Skeletal muscle satellite cell (primary cell): Measurements from ENCODE around the gene PTPRO. TPM values are rescaled to one million over a fixed set of nuclear protein-coding genes. Genes with fewer than 3 reads are reported as not detected.

Experiments used
- H3K27me3 ChIP-seq: 2 replicates; pipeline ENCODE4 v1.7.0; 2013; ENCODE audit warnings: low read length; ENCODE audit not compliant: control insufficient read depth, insufficient read depth
- H3K36me3 ChIP-seq: 2 replicates; pipeline ENCODE4 v1.7.0; 2013; ENCODE audit warnings: mild to moderate bottlenecking, control low read depth, low read length; ENCODE audit not compliant: insufficient read depth
- H3K4me1 ChIP-seq: 2 replicates; pipeline ENCODE4 v1.7.0; 2013; ENCODE audit warnings: low read length; ENCODE audit not compliant: control insufficient read depth, insufficient read depth
- H3K4me2 ChIP-seq: 2 replicates; pipeline ENCODE4 v1.7.0; 2013; ENCODE audit warnings: mild to moderate bottlenecking, low read length
- H3K4me3 ChIP-seq: 2 replicates; pipeline ENCODE4 v1.7.0; 2013; ENCODE audit warnings: low read length
- H3K9ac ChIP-seq: 2 replicates; pipeline ENCODE4 v1.7.0; 2013; ENCODE audit warnings: mild to moderate bottlenecking, low read depth, low read length, moderate library complexity
- H3K9me3 ChIP-seq: replicated peaks from 2 replicates; pipeline ENCODE4 v1.7.0; 2013; ENCODE audit warnings: mild to moderate bottlenecking, control low read depth, low read length
- total RNA-seq: library from RNA; depleted of rRNA; stranded (reverse); fragments of >200 nt; gene quantifications from 2 replicates; pipeline ENCODE4 v1.2.3, GENCODE V29; 2012; rRNA removed

PTPRO gene
- 0.76 and 1.1 TPM in 2 replicates for total RNA-seq

DNA sequence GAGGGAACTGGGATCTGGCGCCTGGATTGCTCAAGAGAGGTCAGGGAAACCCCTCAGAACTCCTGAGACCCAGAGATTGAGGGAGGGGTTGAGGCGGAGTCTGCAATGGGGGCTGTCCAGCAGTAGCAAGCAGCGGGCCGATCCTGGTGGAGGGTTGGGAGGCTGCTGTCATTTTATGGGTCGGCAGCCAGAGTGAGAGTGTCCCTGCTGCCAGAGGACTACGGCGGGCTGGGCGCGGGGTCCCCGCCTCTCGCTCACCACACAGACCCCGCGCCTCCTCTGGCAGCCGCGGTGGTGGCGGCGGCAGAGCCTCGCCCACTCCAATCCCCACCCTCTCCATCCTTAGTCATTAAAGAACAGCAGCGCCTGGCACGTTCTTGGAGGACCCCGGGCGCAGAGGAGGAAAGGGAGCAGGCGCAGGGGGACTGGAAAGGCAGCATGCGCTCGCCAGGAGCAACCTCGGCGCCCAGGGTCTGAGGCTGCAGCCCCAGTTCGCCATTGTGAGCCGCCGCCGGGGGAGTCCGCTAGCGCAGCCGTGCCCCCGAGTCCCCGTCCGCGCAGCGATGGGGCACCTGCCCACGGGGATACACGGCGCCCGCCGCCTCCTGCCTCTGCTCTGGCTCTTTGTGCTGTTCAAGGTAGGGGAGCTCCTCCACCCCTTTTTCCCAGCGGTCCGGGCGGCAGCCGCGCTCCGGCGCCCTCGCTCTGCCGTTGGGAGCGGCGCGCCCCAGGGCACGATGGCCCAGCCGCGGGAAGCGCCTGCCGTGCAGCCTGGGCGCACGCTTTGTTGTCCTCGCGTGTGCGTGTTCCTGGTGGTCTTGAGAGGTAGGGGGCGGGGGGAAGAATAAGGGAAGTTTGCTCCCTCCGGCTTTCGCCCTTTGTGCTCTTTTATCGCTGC, at the start of gene PTPRO:
TSS of gene PTPRO (plus strand) at position 345 of the 898 bp plus-strand sequence.
- H3K27me3 ChIP-seq, result no peaks in the 10 kb centered on the region
- H3K4me3 ChIP-seq, result peak within 1 kb of the TSS; percentile 81
- peak within 1 kb of the TSS; percentile 57 for H3K9ac ChIP-seq
- H3K9me3 ChIP-seq, result no peaks in the 10 kb centered on the region
- no peaks in the 10 kb centered on the region for H3K36me3 ChIP-seq
- H3K4me2 ChIP-seq, result peak within 1 kb of the TSS; percentile 96
- peaks cover 4% of the 10 kb centered on the region for H3K4me1 ChIP-seq

DNA sequence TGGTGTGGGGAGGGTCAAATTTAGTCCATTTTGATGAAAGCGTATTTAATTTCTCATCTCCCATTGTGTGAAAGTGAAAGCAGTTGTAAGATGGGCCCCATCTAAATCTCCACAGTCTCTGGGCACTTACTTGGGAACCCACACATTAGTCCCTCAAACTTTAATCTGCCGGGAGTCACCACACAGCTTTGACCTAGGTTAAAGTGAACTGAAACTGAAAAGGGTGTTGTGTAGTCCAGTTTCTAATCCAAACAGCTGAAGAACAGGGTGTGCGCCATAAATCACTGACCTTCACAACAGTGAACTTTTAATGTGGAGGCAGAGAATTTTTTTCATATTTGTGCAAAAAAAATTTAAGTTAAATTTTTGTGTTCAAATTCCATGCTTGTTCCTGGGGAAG, 48.4 kb upstream of the PTPRO start:
- H3K9ac ChIP-seq, result peak overlapping the region; percentile 80
- no peaks in the 10 kb centered on the region for H3K9me3 ChIP-seq
- peak overlapping the region; percentile 58 for H3K4me3 ChIP-seq
- H3K4me1 ChIP-seq, result peaks cover 57% of the 10 kb centered on the region
- H3K4me2 ChIP-seq, result peak overlapping the region; percentile 73
- no peaks in the 10 kb centered on the region for H3K36me3 ChIP-seq
- H3K27me3 ChIP-seq, result no peaks in the 10 kb centered on the region

DNA sequence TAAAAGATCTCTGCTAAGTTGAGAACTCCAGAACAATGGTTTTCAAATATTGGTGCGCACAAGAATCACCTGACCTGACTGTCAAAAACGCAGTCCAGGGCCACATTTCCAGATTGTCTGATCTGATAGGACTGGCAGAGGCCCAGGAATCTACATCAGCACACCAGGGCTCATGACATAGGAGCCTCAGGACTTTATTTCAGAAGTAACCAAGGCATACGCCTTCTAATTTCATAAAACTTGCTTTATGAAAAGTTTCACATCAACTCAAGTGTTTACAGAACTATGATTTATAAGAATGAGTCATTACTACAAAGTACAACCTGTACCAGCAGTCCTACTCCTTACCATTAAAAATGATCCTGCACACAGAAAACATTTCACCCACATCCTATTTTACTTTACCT, 47.7 kb upstream of the PTPRO start:
- Histone ChIP-seq H3K9ac (peak overlapping the region; percentile 80), H3K4me1 (peaks cover 59% of the 10 kb centered on the region), H3K4me2 (peak overlapping the region; percentile 73), H3K9me3 (no peaks in the 10 kb centered on the region), H3K4me3 (no peak overlapping the region), H3K27me3 (no peaks in the 10 kb centered on the region), H3K36me3 (no peaks in the 10 kb centered on the region)

DNA sequence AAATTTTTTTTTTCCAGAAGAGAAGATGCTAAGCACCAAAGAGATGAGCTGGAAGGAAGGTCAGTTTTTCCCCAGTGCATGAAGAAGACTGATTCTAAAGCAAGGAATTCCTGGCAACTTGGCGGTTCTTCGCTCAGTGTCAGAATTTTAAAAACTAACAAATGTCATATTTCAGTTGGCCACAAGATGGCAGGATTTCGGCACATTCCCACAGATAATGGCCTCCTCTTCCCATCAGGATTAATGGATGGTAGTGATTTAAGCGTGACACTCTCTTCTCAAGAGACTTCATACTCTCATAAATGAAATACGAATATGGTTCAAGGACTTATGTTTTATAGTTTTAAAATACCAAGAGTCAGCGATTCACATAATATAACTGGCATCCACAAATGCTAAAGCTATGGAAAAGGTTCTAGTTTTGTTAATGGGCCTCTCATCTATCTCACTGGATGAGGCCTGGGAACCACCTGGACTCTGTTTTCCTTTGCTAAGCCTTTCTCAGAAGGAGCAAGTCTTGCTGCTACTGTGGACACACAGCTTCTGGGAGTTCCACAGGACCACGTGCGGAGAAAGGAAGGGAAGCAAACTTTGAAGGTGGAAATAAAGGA, 46.1 kb upstream of the PTPRO start:
- Histone ChIP-seq H3K27me3 (no peaks in the 10 kb centered on the region), H3K4me1 (peaks cover 63% of the 10 kb centered on the region), H3K9ac (peak overlapping the region; percentile 80), H3K9me3 (no peaks in the 10 kb centered on the region), H3K4me2 (no peak overlapping the region), H3K36me3 (no peaks in the 10 kb centered on the region), H3K4me3 (no peak overlapping the region)

DNA sequence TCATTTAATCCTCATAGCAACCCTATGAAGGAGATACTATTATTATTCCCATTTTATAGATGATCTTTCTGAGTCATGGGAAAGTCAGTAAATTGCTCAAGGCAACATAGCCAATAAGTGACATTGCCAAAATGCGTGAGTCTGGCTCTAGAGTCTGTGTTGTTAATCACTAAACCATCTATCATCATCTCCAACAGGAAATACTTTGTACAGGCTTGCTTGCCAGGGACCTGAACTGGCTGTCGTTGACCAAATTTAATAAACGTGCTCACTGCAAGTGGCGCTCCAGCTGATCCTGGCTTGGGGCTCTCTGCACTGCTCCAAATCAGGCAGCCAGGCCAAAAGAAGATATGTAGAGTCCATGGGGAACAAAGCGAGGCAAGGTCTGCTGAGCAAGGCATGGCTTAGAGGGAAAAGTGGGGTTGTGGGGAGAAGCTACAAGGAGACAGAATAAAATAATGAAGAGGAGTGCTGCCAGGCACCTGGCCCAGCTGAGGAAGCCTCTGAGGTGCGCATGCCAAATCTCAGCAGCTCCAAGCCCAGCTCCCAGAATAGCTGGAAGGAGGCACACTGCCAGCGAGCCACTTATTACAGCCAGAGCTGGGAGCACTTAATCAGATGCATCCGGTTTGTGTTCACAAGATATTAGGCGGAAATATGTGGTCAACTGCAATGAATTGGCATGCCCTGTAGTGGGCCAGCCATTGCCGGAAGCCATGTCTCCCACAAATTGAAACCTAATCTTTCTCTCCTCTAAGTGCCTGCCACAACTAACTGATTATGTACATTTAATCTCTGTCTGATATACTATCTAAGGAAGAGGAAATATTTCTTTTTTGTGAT, 43.3 kb upstream of the PTPRO start:
- Histone ChIP-seq H3K27me3 (no peaks in the 10 kb centered on the region), H3K4me2 (peak overlapping the region; percentile 74), H3K9me3 (no peaks in the 10 kb centered on the region), H3K4me3 (peak overlapping the region; percentile 40), H3K9ac (peak overlapping the region; percentile 83), H3K4me1 (peaks cover 54% of the 10 kb centered on the region), H3K36me3 (no peaks in the 10 kb centered on the region)

DNA sequence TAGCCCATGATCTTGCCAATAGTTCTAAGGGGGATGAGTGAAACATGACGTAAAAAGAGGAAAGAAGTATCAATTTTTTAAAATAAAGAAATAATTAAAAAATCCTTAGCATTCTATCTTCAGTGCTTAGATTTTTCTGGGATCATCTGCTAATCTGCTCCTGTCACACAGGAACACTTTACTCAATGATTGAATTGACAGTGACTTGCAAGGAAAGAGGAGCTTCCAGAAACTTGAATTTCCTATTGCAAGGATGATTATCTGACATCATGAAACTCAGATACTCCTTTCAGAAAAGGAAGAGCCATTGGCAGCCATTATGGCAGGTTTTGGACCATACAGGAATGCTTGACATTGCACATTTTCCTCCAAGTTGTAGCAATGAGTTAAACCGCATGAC, 41.4 kb upstream of the PTPRO start:
- H3K4me2 ChIP-seq, result no peak overlapping the region
- H3K27me3 ChIP-seq, result no peaks in the 10 kb centered on the region
- H3K9ac ChIP-seq, result no peak overlapping the region
- no peaks in the 10 kb centered on the region for H3K9me3 ChIP-seq
- H3K36me3 ChIP-seq, result no peaks in the 10 kb centered on the region
- H3K4me3 ChIP-seq, result no peak overlapping the region
- H3K4me1 ChIP-seq, result peaks cover 35% of the 10 kb centered on the region

DNA sequence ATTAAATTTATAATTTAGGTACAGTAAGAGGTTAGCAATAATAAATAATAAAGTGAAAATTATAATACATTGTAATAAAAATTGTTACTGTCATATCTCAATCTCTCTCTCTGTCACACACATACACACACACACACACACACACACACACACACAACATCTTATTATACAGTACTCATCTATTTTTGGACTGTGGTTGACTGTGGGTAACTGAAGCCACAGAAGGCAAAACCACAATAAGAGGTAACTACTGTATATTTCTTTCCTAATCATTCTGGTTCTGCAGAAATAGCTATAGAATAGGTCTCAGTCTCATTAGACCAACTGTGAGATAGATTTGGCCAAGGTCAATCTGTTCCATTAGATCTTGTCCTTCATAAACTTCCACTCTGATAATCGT, 33.1 kb upstream of the PTPRO start:
- H3K36me3 ChIP-seq, result no peaks in the 10 kb centered on the region
- H3K4me1 ChIP-seq, result no peaks in the 10 kb centered on the region
- H3K4me3 ChIP-seq, result no peak overlapping the region
- H3K4me2 ChIP-seq, result no peak overlapping the region
- H3K9ac ChIP-seq, result no peak overlapping the region
- no peaks in the 10 kb centered on the region for H3K9me3 ChIP-seq
- H3K27me3 ChIP-seq, result no peaks in the 10 kb centered on the region

DNA sequence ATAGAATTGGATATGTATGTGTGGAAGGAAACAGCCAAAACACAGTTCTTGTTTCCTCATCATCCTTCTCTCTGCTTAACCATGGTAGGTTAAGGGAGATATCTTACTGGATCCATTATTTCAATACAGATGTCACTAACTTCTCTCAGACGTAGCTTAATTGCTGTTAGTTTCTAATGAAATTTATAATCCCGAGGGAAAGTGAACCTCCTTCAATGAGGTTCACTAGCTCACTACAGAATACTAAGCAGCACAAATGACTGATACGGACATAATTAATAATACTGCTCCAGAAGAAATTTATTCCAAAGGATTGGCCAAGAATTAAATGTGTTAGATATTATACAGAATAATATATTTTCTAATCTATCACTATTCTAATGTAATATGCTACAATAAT, 28.6 kb upstream of the PTPRO start:
- no peaks in the 10 kb centered on the region for H3K4me1 ChIP-seq
- H3K4me3 ChIP-seq, result no peak overlapping the region
- no peaks in the 10 kb centered on the region for H3K36me3 ChIP-seq
- H3K4me2 ChIP-seq, result no peak overlapping the region
- H3K9ac ChIP-seq, result no peak overlapping the region
- H3K27me3 ChIP-seq, result no peaks in the 10 kb centered on the region
- H3K9me3 ChIP-seq, result no peaks in the 10 kb centered on the region

DNA sequence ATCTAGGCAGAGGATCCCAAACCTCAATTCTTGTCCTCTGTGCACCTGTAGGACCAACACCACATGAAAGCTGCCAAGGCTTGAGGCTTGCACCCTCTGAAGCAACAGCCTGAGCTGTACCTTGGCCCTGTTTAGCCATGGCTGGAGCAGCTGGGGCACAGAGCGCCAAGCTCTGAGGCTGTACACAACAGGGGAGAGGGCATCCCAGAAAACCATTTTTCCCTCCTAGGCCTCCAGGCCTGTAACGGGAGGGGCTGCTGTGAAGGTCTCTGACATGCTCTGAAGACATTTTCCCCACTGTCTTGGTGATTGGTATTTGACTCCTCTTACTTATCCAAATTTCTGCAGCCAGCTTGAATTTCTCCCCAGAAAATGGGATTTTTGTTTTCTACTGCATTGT, 22.4 kb upstream of the PTPRO start:
- Histone ChIP-seq H3K4me1 (no peaks in the 10 kb centered on the region), H3K9ac (no peak overlapping the region), H3K4me3 (no peak overlapping the region), H3K4me2 (no peak overlapping the region), H3K9me3 (peaks cover 2% of the 10 kb centered on the region), H3K36me3 (no peaks in the 10 kb centered on the region), H3K27me3 (no peaks in the 10 kb centered on the region)

DNA sequence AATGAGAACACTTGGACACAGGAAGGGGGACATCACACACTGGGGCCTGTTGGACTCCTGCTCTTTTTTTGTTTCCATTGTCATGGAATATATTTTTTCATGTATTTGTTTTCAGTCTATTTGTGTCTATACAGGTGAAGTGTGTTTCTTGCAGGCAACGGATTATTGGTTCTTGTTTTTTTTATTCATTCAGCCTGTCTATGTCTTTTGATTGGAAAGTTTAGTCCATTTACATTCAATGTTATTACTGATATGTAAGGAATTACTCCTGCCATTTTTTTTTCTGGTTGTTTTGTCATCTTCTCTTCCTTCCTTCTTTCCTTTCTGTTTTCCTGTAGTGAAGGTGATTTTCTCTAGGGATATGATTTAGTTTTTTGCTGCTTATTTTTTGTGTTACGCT, 18.0 kb upstream of the PTPRO start:
- no peaks in the 10 kb centered on the region for H3K27me3 ChIP-seq
- H3K4me3 ChIP-seq, result no peak overlapping the region
- no peaks in the 10 kb centered on the region for H3K36me3 ChIP-seq
- no peak overlapping the region for H3K4me2 ChIP-seq
- H3K9me3 ChIP-seq, result peaks cover 2% of the 10 kb centered on the region
- H3K4me1 ChIP-seq, result no peaks in the 10 kb centered on the region
- H3K9ac ChIP-seq, result no peak overlapping the region

DNA sequence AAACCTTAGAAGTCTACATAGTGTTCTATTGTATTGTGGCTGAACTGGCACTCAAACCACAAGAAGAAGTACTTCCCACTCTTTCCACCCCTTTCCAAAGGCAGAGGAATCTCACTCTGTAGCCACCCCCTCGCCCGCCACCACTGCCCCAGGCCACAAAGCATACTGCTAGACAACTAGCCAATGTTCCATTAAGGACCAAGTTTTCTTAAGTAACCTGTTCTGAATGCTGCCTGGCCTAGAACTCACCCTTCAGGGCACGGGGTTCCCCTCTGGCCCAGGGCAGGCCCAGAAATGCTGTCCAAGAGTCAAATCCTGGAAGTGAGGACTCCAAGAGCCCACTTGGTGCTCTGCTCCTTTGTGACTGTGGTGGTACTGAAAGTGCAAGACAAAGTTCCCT, 15.7 kb upstream of the PTPRO start:
- H3K9ac ChIP-seq, result no peak overlapping the region
- H3K4me2 ChIP-seq, result no peak overlapping the region
- H3K4me3 ChIP-seq, result no peak overlapping the region
- no peaks in the 10 kb centered on the region for H3K27me3 ChIP-seq
- no peaks in the 10 kb centered on the region for H3K36me3 ChIP-seq
- H3K4me1 ChIP-seq, result no peaks in the 10 kb centered on the region
- no peaks in the 10 kb centered on the region for H3K9me3 ChIP-seq
